Kidney (tissue), 14 donors: ENCODE data around the gene FAF1. TPM values are rescaled to one million over a fixed set of nuclear protein-coding genes. Genes with fewer than 3 reads are reported as not detected.

Experiments
- DNase-seq, 5 donors: peaks; one replicate each; pipeline ENCODE4 v3.0.0-alpha.2; 2013 to 2020
- FAIRE-seq: peaks from 2 replicates; lab custom pipeline; 2012; peaks lifted over from hg19 to GRCh38; lab: Jason Lieb, UNC
- H3K27ac ChIP-seq, 2 donors: one replicate each; pipeline ENCODE4 v1.7.0; 2013; ENCODE audit warnings: low read depth in 2 of 2, low read length in 2 of 2, inconsistent platforms in 1 of 2
- H3K27me3 ChIP-seq: one replicate; pipeline ENCODE4 v1.7.1; 2013; ENCODE audit warnings: low read length, inconsistent platforms; ENCODE audit not compliant: control insufficient read depth, insufficient read depth
- H3K36me3 ChIP-seq, 3 donors: one replicate each; pipeline versions ENCODE4 v1.7.0 to v1.7.1; 2013; ENCODE audit warnings: low read length in 3 of 3, control low read depth in 1 of 3, inconsistent platforms in 1 of 3; ENCODE audit not compliant: insufficient read depth in 3 of 3, control insufficient read depth in 2 of 3
- H3K4me1 ChIP-seq, 3 donors: one replicate each; pipeline versions ENCODE4 v1.7.0 to v1.7.1; 2013; ENCODE audit warnings: low read length in 3 of 3, inconsistent platforms in 1 of 3, low read depth in 1 of 3; ENCODE audit not compliant: control insufficient read depth in 2 of 3, insufficient read depth in 2 of 3
- H3K4me3 ChIP-seq, 3 donors: one replicate each; pipeline versions ENCODE4 v1.7.0 to v1.8.1; 2013; ENCODE audit warnings: low read length in 3 of 3, control low read depth in 1 of 3, inconsistent platforms in 1 of 3
- H3K9ac ChIP-seq, 3 donors: one replicate each; pipeline versions ENCODE4 v1.7.0 to v1.7.1; 2013; ENCODE audit warnings: low read length in 3 of 3, control low read depth in 1 of 3, inconsistent platforms in 1 of 3
- H3K9me3 ChIP-seq, 3 donors: one replicate each; pipeline versions ENCODE4 v1.7.0 to v1.7.1; 2013; ENCODE audit warnings: low read length in 3 of 3, control low read depth in 1 of 3, inconsistent platforms in 1 of 3; ENCODE audit not compliant: control insufficient read depth in 2 of 3, insufficient read depth in 1 of 3
- intact Hi-C: fragments of 100-400 bp; cut with DNase I; formaldehyde crosslinking; loops from one replicate; pipeline ENCODE4 v1.11.1; 2022
- polyA plus RNA-seq: library from polyadenylated mRNA; stranded (reverse); fragments of 350-450 nt; fragmentation: Illumina TruSeq; extraction: RNeasy Lipid Tissue Mini Kit (QIAGEN cat#74804); gene quantifications from one replicate; pipeline ENCODE4 v1.2.3, GENCODE V29; 2014; ENCODE audit warnings: low read depth, low replicate concordance; ENCODE audit not compliant: insufficient read depth
- total RNA-seq: library from RNA; stranded (reverse); fragmentation: NEBNext Ultra II Directional; extraction: Animal tissue kit (Norgen Biotek cat#: 25700); gene quantifications from one replicate; pipeline ENCODE4 v1.2.1, GENCODE V29; 2021
- TF ChIP-seq, protein P1 (sequence below): IDR thresholded peaks from 3 replicates; pipeline ENCODE4 v1.5.1; 2012; ENCODE audit warnings: mild to moderate bottlenecking, moderate library complexity, borderline replicate concordance; ENCODE audit not compliant: insufficient read depth; ENCODE audit errors: extremely low read depth
- donor health status: control.
- donor health status: control.
- donor health status: control.
- donor health status: control.
- donor health status: control.
- donor health status: DM: yes; HTN: yes; CAD: no.
- donor health status: Normal renal cell carcinoma (clear cell type).

The FAF1 gene
- total and polyA plus RNA-seq, 2 donors from 2014 or later = 50.1 to 72.8 TPM

DNA sequence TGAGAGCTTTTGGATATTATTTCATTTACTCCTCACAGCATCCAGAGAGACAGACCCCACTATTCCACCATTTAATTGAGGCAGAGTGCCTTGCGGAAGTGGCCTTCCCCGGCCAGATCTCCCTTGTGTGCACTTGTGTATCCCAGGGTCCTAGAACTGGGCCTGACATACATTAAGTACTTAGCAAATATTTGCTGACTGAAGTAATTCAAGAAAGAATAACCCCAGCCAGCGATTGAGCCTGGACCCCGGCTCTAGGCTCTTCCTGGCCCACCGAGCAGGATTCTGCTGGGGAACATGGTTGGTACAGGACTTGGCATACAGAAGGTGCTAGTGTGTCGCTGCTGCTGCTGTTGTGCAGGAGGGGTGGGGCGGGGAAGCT lies 545.2 kb downstream of the FAF1 start:
- Histone ChIP-seq H3K9me3 (peaks cover 0 to 9% (median 2%) of the 10 kb centered on the region in 3 donors), H3K27ac (no peak overlapping the region), H3K9ac (no peak overlapping the region), H3K27me3 (peaks cover 32% of the 10 kb centered on the region), H3K36me3 (no peaks in the 10 kb centered on the region), H3K4me1 (peaks cover 0 to 3% (median 0%) of the 10 kb centered on the region in 3 donors), H3K4me3 (no peak overlapping the region)
- TF ChIP-seq, protein P1, sequence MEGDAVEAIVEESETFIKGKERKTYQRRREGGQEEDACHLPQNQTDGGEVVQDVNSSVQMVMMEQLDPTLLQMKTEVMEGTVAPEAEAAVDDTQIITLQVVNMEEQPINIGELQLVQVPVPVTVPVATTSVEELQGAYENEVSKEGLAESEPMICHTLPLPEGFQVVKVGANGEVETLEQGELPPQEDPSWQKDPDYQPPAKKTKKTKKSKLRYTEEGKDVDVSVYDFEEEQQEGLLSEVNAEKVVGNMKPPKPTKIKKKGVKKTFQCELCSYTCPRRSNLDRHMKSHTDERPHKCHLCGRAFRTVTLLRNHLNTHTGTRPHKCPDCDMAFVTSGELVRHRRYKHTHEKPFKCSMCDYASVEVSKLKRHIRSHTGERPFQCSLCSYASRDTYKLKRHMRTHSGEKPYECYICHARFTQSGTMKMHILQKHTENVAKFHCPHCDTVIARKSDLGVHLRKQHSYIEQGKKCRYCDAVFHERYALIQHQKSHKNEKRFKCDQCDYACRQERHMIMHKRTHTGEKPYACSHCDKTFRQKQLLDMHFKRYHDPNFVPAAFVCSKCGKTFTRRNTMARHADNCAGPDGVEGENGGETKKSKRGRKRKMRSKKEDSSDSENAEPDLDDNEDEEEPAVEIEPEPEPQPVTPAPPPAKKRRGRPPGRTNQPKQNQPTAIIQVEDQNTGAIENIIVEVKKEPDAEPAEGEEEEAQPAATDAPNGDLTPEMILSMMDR = no peak
- no peak for FAIRE-seq
- no peak for DNase-seq
- intact Hi-C loops = no loop called here

DNA sequence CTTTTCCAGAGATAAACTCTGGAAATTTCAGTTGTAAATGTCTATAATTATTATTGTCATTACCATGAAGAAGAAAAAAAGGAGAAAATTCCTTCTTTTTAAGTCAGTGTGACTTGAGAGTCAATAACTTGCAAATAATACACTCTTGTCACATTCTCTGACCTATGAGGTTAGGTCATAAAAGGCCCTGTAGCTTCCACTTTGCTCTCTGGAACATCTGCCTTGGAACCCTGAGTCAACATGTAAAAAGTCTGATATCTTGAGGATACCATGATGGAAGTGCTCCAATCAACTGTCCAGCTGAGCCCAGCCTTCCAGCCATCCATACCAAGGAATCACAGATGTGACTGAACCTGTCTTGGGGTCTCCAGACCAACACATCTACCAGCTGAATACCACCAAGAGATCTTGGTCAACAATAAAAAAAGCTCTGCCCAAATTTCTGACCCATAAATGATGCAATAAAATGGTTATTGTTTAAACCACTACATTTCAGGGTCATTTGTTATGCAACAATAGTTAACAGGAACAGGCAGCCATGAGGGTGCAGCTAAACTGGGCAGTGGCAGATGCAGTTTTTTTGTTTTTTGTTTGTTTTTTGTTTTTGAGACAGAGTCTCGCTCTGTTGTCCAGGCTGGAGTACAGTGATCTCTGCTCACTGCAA lies 547.1 kb downstream of the FAF1 start:
- Histone ChIP-seq H3K36me3 (no peaks in the 10 kb centered on the region), H3K27me3 (peaks cover 25% of the 10 kb centered on the region), H3K27ac (no peak overlapping the region), H3K4me1 (no peaks in the 10 kb centered on the region), H3K9me3 (peaks cover 0 to 9% (median 8%) of the 10 kb centered on the region in 3 donors), H3K4me3 (no peak overlapping the region), H3K9ac (no peak overlapping the region)
- FAIRE-seq (no peak), DNase-seq (no peak)
- TF ChIP-seq, protein P1 = no peak
- intact Hi-C loops = no loop called here

DNA sequence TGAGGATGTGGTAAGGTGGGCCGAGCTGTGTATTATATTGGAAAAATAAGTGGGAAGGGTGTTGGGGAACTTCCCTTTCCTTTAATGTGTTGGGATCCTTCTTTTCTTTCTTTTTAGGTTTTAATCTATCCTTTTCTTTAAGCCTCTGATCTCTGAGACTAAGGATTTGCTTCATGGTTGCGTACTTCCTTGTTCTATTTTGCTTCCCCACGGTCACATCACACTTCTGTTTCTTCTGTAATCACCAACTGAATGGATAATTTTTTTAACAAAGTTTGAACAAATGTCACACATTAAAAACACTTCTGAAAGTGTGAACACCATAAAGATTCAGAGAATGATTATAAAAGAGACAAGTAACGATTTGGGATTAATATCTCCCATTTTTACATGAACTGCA lies 554.3 kb downstream of the FAF1 start:
- TF ChIP-seq, protein P1 = no peak
- Histone ChIP-seq H3K36me3 (no peaks in the 10 kb centered on the region), H3K9ac (no peak overlapping the region), H3K27ac (no peak overlapping the region), H3K4me3 (no peak overlapping the region), H3K27me3 (no peaks in the 10 kb centered on the region), H3K4me1 (no peaks in the 10 kb centered on the region), H3K9me3 (peaks cover 0 to 6% (median 0%) of the 10 kb centered on the region in 3 donors)
- intact Hi-C loops = no loop called here
- FAIRE-seq (no peak), DNase-seq (no peak)
